Erythroblast (primary cell): ENCODE data around the gene TEX38.
"Not testable (repeated sequence)": the region's sequence is repeated elsewhere in the genome, so short reads cannot be mapped to it uniquely, and the experiment has no call there.

Source experiments
- DNase-seq, 2 experiments: peaks; one replicate each; lab custom pipeline; 2025; lab: John Stamatoyannopoulos, UW
- GATA1 ChIP-seq: IDR thresholded peaks from 2 replicates; pipeline ENCODE4 v1.6.1; 2011; ENCODE audit warnings: low read depth, mild to moderate bottlenecking, control low read depth, low read length, moderate library complexity
- POLR2A ChIP-seq: IDR thresholded peaks from 2 replicates; pipeline ENCODE4 v1.6.1; 2011; ENCODE audit warnings: mild to moderate bottlenecking, low read length

The TEX38 gene

DNA sequence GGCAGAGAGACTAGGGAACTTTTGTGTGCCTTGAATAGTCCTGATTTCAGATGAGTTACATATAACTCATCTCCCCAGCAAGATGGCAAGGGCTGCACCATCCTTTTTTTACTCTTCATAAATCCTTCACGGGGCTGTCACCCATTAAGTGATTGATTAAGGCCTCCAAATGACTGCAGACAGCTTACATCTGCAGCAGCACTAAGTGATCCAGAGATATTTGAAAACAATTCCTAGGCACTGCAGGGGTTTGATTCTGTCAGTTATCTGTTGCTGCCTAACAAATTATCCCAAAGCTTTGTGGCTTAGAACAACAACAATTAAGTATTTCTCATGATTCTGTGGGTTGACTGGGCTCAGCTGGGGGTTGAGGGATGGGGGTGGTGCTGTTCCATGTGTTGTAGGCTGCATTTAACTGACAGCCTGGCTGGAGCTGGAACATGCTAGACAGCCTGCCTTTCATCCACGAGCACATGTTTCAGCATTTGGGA is 19.3 kb downstream of the TEX38 start:
- TF ChIP-seq GATA1 (no peak), POLR2A (no peak)
- no peak for DNase-seq

DNA sequence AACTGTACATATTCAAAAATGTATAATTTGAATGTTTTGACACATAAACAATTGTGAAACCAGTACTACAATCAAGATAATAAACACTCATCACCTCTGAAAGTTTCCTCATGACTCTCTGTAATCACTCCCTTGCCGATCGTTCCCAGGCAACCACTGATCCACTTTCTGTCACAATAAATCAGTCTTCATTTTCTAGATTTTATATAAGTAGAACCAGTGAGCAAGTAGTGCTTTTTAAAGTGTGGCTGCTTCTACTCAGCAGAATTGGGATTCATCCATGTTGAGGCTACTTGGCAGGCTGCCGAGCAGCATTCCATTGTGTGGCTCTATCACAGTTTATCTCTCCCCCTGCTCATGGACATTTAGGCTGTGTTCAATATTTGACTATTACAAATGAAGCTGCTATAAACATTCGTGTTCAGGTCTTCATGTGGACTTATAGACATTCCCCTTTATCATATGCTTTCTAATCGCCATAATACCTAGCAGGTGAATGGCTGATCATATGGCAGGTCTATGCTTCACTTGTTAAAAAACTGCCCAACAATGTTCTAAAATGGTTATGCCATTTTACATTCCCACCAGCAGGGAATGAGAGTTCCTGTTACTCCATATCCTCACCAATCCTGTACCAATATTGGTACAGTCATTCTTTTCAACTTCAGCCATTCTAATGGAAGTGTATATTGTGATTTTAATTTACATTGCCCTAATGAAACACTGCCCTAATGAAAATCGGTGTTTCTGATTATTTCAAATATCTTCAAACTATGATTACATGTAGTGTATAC is 20.5 kb downstream of the TEX38 start:
- no peak for DNase-seq
- no peak for TF ChIP-seq POLR2A
- no peak for TF ChIP-seq GATA1

DNA sequence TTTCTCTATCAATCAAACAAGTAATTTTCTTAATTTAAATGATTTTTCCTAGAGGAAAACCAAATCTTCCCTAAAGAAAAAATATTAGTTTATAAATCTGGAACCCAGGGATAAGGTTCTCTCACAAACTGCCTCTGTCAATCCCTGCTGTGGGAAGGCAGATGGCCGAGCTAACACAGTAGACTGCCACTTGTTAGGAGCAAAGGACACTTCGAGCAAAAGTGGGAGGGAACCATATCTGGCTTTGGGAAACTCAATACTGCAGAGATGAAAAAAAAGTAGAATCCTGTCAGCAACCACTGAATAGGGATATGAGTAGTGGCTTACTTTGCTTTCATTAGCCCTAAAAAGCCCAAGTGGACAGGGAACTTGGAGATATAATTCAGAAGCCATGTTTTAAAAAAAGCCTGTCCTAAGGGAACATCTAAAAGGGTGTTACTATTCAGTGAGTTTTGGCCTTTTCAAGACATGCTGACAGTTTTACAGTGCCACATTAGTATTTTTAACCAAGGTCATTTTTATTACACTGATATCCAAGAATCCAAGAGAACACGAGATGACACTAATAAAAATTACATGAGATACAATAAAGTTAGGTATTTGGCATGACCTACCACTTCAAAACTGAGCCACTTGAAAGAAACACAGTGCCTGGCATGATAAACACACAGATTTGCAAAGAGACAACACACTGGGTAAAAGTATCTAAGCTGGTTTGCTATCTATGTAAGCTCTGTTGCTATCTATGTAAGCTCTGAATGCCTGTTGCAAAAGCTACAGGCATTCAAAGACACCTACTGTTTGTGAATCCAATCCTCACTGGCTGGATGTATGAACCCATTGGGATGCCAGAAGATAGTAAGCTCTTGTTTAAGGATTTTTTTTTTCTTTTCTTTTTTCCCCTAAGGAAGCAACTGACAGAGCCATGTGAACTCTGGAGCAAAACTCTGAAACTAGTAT is 21.4 kb downstream of the TEX38 start:
- TF ChIP-seq GATA1 (no peak), POLR2A (no peak)
- DNase-seq, result no peak

DNA sequence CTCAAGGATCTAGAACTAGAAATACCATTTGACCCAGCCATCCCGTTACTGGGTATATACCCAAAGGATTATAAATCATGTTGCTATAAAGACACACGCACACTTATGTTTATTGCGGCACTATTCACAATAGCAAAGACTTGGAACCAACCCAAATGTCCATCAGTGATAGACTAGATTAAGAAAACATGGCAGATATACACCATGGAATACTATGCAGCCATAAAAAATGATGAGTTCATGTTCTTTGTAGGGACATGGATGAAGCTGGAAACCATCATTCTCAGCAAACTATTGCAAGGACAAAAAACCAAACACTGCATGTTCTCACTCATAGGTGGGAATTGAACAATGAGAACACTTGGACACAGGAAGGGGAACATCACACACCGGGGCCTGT is 23.0 kb downstream of the TEX38 start:
- DNase-seq, result not testable (repeated sequence)

DNA sequence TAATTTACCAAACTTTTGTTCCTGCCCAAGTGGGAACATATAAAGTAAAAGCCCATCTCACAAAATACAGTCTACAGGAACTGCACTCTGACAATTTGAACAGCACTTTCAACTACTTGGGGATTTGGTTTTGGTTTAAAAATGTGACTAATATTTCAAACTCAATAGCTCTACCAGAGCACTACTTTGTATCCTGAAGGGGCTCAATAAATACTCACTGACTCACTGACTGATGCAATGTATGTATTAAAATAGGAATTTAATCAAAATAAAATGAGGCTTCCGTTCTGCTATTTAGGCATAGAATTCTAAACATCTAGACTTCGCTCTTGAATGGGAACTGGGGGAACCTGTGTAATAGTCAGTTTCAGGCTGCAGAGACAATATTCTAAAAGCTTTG is 25.4 kb downstream of the TEX38 start:
- no peak for TF ChIP-seq POLR2A
- TF ChIP-seq GATA1, result no peak
- DNase-seq, result no peak

DNA sequence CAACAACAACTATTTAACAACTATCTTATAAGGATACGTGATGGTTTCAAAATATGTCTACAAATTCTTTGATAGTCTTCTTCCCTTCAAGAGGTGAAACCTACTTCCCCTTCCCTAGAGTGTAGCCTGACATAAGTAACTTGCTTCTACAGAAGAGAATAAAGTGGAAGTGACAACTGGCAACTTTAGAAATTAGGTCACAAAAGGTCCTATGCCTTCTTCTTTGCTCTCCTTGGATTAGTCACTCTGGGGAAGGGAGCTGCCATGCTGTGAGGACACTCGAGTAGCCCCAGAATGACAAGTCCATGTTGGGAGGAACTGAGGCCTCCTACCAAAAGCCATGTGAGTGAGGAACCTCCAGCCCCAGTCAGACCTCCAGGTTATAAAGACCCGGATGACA is 28.0 kb downstream of the TEX38 start:
- TF ChIP-seq POLR2A (no peak), GATA1 (no peak)
- DNase-seq, result no peak

DNA sequence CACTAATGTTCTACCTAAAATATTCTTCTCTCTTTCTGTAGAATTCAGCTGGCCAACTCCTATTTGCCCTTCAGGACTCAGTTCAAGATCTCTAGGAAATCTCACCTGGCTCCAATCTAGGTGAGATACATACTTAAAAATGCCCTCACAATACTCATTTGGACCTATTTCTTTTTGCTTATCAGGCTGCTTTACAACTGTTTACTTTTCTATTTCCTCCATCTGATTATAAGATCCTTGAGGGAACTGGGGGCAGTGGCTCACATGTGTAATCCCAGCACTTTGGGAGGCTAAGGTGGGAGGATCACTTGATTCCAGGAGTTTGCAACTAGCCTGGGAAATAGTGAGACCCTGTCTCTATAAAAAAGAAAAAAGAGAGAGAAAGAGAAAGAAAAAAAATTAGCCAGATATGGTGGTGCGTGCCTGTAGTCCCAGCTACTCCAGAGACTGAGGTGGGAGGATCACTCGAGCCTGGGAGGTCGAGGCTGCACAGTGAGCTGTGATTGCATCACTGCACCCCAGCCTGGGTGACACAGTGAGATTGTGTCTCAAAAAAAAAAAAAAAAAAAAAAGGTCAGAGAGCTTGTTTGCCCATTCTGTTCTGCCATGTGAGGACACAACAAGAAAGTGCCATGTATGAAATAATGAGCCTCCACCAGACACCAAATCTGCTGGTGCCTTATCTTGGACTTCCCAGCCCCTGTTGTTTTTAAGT is 32.4 kb downstream of the TEX38 start:
- DNase-seq, result no peak
- TF ChIP-seq GATA1 (no peak), POLR2A (no peak)

DNA sequence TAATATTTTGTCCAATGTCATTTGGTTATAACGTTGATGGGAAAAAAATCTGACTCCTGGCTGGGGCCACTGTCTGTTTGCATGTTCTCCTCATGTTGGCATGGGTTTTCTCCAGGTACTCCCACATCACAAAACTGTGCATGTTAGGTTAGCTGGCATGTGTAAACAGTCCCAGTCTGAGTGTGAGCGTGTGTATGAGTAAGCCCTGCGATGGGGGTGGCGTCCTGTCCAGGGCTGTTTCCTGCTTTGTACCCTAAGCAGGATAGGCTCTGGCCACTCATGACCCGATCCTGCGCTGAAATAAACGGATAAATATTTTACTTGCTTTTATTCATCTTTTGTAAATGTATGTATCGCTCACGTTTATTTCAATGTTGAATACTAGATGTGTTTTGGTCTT is 33.8 kb downstream of the TEX38 start:
- DNase-seq, result no peak
- TF ChIP-seq POLR2A (no peak), GATA1 (no peak)

DNA sequence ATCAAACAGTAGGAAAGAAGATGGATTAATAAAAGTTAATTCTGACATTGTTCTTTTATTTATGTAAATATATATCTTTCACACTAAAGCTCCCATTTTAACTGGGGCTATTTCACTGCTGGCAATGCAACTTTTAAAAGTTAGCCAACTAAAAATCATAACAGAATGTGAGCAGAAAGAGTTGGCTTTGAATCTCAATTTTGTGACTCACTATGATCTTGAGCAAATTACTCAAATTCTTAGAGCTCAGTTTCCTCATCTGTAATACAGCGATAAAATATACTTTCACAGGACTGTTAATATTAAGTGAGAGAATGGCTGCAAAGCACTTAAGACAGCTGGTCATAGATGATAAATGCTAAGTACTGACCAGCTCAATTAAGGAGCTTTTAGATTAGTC is 36.5 kb downstream of the TEX38 start:
- DNase-seq, result no peak
- no peak for TF ChIP-seq POLR2A
- no peak for TF ChIP-seq GATA1

DNA sequence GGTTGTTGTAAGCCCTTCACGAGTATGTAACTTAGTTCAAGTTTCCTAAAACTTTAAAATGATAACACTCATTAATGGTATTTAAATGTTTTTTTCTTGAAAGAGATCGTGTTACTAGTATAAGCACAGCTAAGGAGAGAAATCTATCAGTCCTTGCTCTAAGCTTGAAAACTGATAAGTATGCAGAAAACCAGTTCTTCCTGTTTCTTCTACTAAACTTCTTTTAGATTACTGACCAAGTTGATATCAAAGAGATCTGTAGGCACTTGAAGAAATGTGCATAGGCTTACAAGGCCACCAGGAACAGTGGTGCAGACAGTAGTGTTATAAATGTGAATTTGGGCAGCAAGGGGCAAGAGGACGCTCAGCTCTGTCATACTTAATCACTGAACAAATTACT is 43.3 kb downstream of the TEX38 start:
- no peak for DNase-seq
- no peak for TF ChIP-seq POLR2A
- TF ChIP-seq GATA1, result no peak

DNA sequence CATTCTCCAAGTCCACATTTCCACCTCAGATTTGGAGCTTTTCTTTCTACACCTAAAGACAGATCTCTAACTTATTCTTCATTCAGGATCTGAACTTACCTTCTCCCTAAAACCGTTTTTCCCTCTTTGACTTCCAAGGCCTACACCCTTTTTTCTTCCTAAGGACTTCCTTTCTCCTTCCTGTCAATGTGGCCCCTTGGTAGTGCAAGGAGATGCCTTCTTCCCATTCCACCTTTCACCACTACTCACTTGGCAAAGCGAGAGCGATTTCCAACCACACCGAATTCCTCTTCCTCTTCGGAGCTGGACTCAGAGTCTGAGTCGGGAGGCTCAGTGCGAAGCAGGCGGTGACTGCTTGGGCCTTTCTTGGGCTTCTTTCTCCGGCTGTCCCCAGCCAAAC is 46.0 kb downstream of the TEX38 start:
- no peak for DNase-seq
- no peak for TF ChIP-seq GATA1
- no peak for TF ChIP-seq POLR2A

DNA sequence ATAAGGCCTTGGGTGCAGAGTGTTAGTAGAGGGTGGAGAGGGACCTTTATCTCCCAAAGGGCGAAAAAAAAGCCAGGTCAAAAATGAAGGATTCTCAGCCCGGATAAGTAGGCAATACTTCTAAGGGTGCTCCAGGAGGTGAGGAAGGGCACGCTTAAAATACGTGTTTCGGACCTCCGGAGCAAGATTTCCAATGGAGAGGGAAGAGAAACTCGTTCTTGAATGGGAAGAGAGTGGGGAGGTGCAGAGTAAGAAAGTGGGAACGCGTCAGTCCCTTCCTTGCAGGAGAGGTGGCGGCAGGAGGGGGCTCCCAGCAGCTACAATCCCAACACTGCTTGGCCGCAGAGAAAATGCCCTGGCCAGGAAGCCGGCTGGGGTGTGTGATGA is 46.7 kb downstream of the TEX38 start:
- TF ChIP-seq GATA1 (no peak), POLR2A (no peak)
- DNase-seq, result peak in 1 of 2 experiments; percentile 35
